Parathyroid adenoma (tissue), 2 donors: ENCODE data around the gene CHST11.

ENCODE experiments used
- H2AFZ ChIP-seq: fragments of 300-600 bp; sonication (generic); one replicate; pipeline ENCODE4 v1.7.0; 2017; ENCODE audit warnings: antibody characterized with exemption, mild to moderate bottlenecking
- H3K27ac ChIP-seq: fragments of 300-600 bp; sonication (generic); one replicate; pipeline ENCODE4 v1.7.0; 2017
- H3K27me3 ChIP-seq: fragments of 300-600 bp; sonication (generic); one replicate; pipeline ENCODE4 v1.7.0; 2017; ENCODE audit warnings: low read length; ENCODE audit not compliant: control insufficient read depth, insufficient read depth
- H3K36me3 ChIP-seq: fragments of 300-600 bp; sonication (generic); one replicate; pipeline ENCODE4 v1.7.0; 2017; ENCODE audit warnings: low read length; ENCODE audit not compliant: control insufficient read depth, insufficient read depth
- H3K4me1 ChIP-seq: fragments of 300-600 bp; sonication (generic); one replicate; pipeline ENCODE4 v1.7.0; 2017; ENCODE audit warnings: control low read depth
- H3K4me2 ChIP-seq: fragments of 300-600 bp; sonication (generic); one replicate; pipeline ENCODE4 v1.7.0; 2017; ENCODE audit warnings: low read length
- H3K4me3 ChIP-seq: fragments of 300-600 bp; sonication (generic); one replicate; pipeline ENCODE4 v1.7.0; 2017; ENCODE audit warnings: low read depth, low read length
- H3K79me2 ChIP-seq: fragments of 300-600 bp; sonication (generic); one replicate; pipeline ENCODE4 v1.7.0; 2017; ENCODE audit warnings: control low read depth
- H3K9ac ChIP-seq: fragments of 300-600 bp; sonication (generic); one replicate; pipeline ENCODE4 v1.7.0; 2017; ENCODE audit warnings: mild to moderate bottlenecking
- H3K9me3 ChIP-seq: fragments of 300-600 bp; sonication (generic); one replicate; pipeline ENCODE4 v1.7.0; 2017; ENCODE audit warnings: low read length; ENCODE audit not compliant: control insufficient read depth
- TF ChIP-seq, protein P1 (sequence below): fragments of 300-600 bp; sonication (generic); IDR thresholded peaks from one replicate; pipeline ENCODE4 v1.7.0; 2017; ENCODE audit warnings: antibody characterized with exemption, mild to moderate bottlenecking
- donor health status: primary hyperparathyroidism.

The CHST11 gene

DNA sequence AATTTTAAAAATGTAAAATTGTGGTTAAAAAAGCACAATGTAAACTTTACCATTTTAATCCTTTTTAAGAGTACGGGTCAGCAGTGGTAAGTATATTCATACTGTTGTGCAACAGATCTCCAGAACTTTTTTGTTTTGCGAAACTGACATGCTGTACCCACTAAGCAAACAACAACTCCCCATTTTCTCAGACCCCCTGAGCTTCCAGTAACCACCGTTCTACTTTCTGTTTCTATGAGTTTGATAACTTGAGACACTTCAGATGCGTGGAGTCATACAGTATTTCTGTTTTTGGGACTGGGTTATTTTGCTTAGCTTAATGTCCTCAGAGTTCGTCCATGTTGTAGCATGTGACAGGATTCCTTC is 38.0 kb downstream of the CHST11 start:
- H3K9me3 ChIP-seq = no peaks in the 10 kb centered on the region
- H3K4me3 ChIP-seq = no peak overlapping the region
- TF ChIP-seq, protein P1, sequence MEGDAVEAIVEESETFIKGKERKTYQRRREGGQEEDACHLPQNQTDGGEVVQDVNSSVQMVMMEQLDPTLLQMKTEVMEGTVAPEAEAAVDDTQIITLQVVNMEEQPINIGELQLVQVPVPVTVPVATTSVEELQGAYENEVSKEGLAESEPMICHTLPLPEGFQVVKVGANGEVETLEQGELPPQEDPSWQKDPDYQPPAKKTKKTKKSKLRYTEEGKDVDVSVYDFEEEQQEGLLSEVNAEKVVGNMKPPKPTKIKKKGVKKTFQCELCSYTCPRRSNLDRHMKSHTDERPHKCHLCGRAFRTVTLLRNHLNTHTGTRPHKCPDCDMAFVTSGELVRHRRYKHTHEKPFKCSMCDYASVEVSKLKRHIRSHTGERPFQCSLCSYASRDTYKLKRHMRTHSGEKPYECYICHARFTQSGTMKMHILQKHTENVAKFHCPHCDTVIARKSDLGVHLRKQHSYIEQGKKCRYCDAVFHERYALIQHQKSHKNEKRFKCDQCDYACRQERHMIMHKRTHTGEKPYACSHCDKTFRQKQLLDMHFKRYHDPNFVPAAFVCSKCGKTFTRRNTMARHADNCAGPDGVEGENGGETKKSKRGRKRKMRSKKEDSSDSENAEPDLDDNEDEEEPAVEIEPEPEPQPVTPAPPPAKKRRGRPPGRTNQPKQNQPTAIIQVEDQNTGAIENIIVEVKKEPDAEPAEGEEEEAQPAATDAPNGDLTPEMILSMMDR = no peak
- no peak overlapping the region for H3K27ac ChIP-seq
- H3K79me2 ChIP-seq = no peaks in the 10 kb centered on the region
- no peaks in the 10 kb centered on the region for H3K36me3 ChIP-seq
- no peak overlapping the region for H3K9ac ChIP-seq
- no peaks in the 10 kb centered on the region for H3K4me1 ChIP-seq
- no peaks in the 10 kb centered on the region for H3K27me3 ChIP-seq
- H3K4me2 ChIP-seq = no peak overlapping the region
- H2AFZ ChIP-seq = no peak overlapping the region

DNA sequence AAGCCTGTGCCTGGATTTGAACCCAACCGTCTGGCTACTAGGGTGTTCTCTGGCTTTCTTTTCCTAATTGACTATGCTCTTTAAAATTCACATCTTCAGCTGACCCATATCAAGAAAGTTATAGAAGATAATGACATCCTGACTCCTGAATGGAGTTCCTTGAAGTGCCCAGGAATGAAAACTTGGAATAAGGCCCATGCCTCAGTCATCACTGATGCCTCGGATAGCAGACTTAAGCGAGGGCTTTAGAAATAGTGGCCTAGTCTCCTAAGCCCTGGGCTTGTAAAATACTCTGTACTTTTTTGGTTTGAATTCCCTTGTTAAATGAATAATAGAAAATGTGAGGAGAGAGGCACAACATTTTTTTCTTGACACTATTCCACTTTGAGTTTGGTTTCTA is 39.0 kb downstream of the CHST11 start:
- Histone ChIP-seq H3K27me3 (no peaks in the 10 kb centered on the region), H3K4me1 (no peaks in the 10 kb centered on the region), H2AFZ (no peak overlapping the region), H3K4me2 (no peak overlapping the region), H3K9ac (no peak overlapping the region), H3K27ac (no peak overlapping the region), H3K79me2 (no peaks in the 10 kb centered on the region), H3K36me3 (no peaks in the 10 kb centered on the region), H3K9me3 (no peaks in the 10 kb centered on the region), H3K4me3 (no peak overlapping the region)
- TF ChIP-seq, protein P1 = no peak

DNA sequence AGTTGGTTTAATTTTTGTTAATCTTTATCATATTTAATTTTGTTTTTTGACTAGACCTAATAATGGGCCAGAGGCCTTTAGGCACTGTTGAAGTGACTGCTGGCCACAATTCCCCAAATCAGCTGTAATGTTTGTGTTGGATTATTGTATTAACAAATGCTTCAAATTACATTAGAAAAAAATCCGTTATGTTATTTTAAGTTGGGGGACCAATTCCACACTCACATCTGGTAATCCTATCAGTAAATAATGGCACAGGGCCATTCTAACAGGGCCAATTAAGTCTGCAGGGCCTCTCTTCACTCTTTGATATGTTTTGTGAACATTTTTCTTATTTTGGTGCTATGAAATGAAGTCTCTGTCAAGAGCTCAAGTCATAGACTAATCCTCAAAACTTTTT is 39.6 kb downstream of the CHST11 start:
- H3K27ac ChIP-seq = no peak overlapping the region
- TF ChIP-seq, protein P1 = no peak
- no peaks in the 10 kb centered on the region for H3K27me3 ChIP-seq

DNA sequence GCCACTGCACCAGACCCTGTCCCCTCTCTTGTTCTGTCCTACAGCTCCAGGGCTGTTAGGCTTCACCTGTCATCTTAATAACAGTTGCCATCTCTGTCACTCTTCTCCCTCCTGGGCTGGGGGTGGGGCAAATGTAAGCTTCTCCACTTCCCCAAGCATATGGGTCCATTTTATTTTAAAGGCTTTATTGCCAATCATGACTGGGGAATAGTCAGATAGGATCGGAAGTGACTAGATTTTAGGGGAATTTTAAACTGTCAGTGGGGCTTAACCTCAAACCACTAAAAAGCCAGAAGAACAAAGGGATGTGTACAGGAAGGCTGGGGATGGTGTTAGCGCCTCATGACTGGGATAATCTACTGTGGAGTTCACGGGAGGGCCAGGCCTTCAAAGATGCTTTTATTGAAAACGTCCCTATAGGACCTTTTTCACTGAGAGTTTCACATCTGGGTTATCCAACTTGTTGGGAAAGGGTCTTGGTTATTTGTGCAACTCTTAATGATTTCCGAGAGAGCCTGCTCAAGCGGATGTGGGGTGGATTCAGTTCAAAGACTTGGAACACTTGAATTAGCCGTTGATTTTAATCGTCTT is 41.6 kb downstream of the CHST11 start:
- no peaks in the 10 kb centered on the region for H3K27me3 ChIP-seq
- no peak overlapping the region for H3K9ac ChIP-seq
- H3K9me3 ChIP-seq = no peaks in the 10 kb centered on the region
- no peaks in the 10 kb centered on the region for H3K4me1 ChIP-seq
- no peaks in the 10 kb centered on the region for H3K36me3 ChIP-seq
- H3K27ac ChIP-seq = no peak overlapping the region
- no peak overlapping the region for H3K4me3 ChIP-seq
- no peaks in the 10 kb centered on the region for H3K79me2 ChIP-seq
- H2AFZ ChIP-seq = no peak overlapping the region
- TF ChIP-seq, protein P1 = no peak
- no peak overlapping the region for H3K4me2 ChIP-seq

More for the DNA sequence above, 39.6 kb downstream of the CHST11 start:
- Histone ChIP-seq H3K4me1 (no peaks in the 10 kb centered on the region), H3K9me3 (no peaks in the 10 kb centered on the region), H2AFZ (no peak overlapping the region), H3K4me3 (no peak overlapping the region), H3K79me2 (no peaks in the 10 kb centered on the region), H3K36me3 (no peaks in the 10 kb centered on the region), H3K4me2 (no peak overlapping the region), H3K9ac (no peak overlapping the region)

DNA sequence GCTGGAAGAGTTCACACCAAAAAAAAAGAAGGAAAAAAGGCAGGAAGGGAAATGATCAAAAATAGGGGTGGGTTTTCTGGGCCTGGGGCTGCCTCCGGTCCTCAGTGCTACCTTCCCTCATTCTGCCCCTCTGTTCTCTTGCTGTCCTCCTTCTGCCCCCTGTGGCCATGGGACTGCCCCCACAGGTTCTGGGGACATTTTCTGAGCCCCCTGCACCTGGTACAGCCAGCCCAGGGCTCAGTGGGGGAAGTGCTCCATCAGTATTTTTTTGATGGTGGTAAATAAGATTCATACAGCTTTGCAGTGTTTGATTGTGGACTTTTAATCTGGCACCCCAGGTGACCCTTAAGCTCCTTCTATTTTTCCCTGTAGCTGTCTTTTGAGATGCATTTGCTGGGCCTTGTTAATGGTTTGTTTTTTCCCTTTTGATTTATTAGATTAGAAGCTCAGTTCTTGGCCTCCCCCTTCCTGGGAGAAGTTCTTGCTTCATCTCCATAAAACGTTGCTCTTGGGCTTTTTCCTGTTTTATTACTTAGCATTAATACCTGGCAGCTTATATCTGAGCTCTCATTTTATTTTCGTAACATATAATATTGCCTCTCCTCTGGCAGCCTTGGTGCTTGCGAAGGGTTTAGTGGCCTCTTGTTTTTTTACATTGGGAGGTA is 43.1 kb downstream of the CHST11 start:
- TF ChIP-seq, protein P1 = no peak
- Histone ChIP-seq H3K27ac (no peak overlapping the region), H3K4me1 (no peaks in the 10 kb centered on the region)

More for the DNA sequence above, 43.1 kb downstream of the CHST11 start:
- Histone ChIP-seq H2AFZ (no peak overlapping the region), H3K9ac (no peak overlapping the region), H3K79me2 (no peaks in the 10 kb centered on the region), H3K27me3 (no peaks in the 10 kb centered on the region), H3K9me3 (no peaks in the 10 kb centered on the region), H3K36me3 (no peaks in the 10 kb centered on the region), H3K4me2 (no peak overlapping the region), H3K4me3 (no peak overlapping the region)
